Mammary epithelial cell (primary cell): ENCODE measurements around the gene EIF4EBP2.

Experiments
- CTCF ChIP-seq, 2 donors: IDR thresholded peaks in 1 of 2; conservative IDR thresholded peaks in 1 of 2; 2 replicates each; pipeline ENCODE4 v1.5.1; 2011 to 2012; ENCODE audit warnings: inconsistent platforms in 2 of 2, low read length in 2 of 2, mild to moderate bottlenecking in 2 of 2, control low read depth in 1 of 2, low read depth in 1 of 2; ENCODE audit not compliant: insufficient read depth in 1 of 2; ENCODE audit errors: extremely low read depth in 1 of 2
- EZH2 ChIP-seq: IDR thresholded peaks from 2 replicates; pipeline ENCODE4 v1.6.1; 2012; ENCODE audit warnings: low read length, inconsistent platforms, borderline replicate concordance

GRCh38 chr10:70477661-70478162 lies 73.8 kb downstream of the EIF4EBP2 start:
- TF ChIP-seq CTCF (conservative IDR thresholded peaks at IDR 0.05 in 1 of 2, IDR thresholded peaks at IDR 0.05 in 1 of 2; ENCODE audit: extremely low read depth in 1 of 2, insufficient read depth in 1 of 2, low read depth in 1 of 2, low read length in 2 of 2) = no peak
- no peak for TF ChIP-seq EZH2
